ENCODE results near the gene MSN.
"Not testable (repeated sequence)": the region's sequence is repeated elsewhere in the genome, so short reads cannot be mapped to it uniquely, and the experiment has no call there.

MSN gene

GRCh38 chrX:65718538-65718937 is 51.1 kb downstream of the MSN start:
- DNase-seq (ENCODE audit: low spot score) = no peak

GRCh38 chrX:65720381-65720964 is 53.0 kb downstream of the MSN start:
- peak; percentile 17 for DNase-seq (ENCODE audit: low spot score)

- DNase-seq (ENCODE audit: low spot score) = no peak
Observed at GRCh38 chrX:65723706-65724105, 56.3 kb downstream of the MSN start.

- peak; percentile 48 for DNase-seq (ENCODE audit: low spot score)
Observed at GRCh38 chrX:65726715-65727114, 59.3 kb downstream of the MSN start.

GRCh38 chrX:65731684-65732289 is 64.3 kb downstream of the MSN start:
- DNase-seq (ENCODE audit: low spot score) = no peak

- DNase-seq (ENCODE audit: low spot score) = no peak
Observed at GRCh38 chrX:65740909-65741308, 73.5 kb downstream of the MSN start.

GRCh38 chrX:65741823-65742222 is 74.4 kb downstream of the MSN start:
- no peak for DNase-seq (ENCODE audit: low spot score)

GRCh38 chrX:65744965-65745364 is 77.5 kb downstream of the MSN start:
- no peak for DNase-seq (ENCODE audit: low spot score)

- DNase-seq (ENCODE audit: low spot score) = no peak
Observed at GRCh38 chrX:65745427-65745826, 78.0 kb downstream of the MSN start.

GRCh38 chrX:65745992-65746391 is 78.5 kb downstream of the MSN start:
- no peak for DNase-seq (ENCODE audit: low spot score)

- no peak for DNase-seq (ENCODE audit: low spot score)
Observed at GRCh38 chrX:65750674-65751469, 83.4 kb downstream of the MSN start.

- DNase-seq (ENCODE audit: low spot score) = no peak
Observed at GRCh38 chrX:65751519-65751918, 84.1 kb downstream of the MSN start.

GRCh38 chrX:65752294-65752693 is 84.8 kb downstream of the MSN start:
- DNase-seq (ENCODE audit: low spot score) = no peak

- DNase-seq (ENCODE audit: low spot score) = no peak
Observed at GRCh38 chrX:65755786-65756185, 88.3 kb downstream of the MSN start.

- no peak for DNase-seq (ENCODE audit: low spot score)
Observed at GRCh38 chrX:65757943-65758342, 90.5 kb downstream of the MSN start.

GRCh38 chrX:65758505-65758904 is 91.1 kb downstream of the MSN start:
- DNase-seq (ENCODE audit: low spot score) = no peak

GRCh38 chrX:65759525-65759924 is 92.1 kb downstream of the MSN start:
- DNase-seq (ENCODE audit: low spot score) = not testable (repeated sequence)

GRCh38 chrX:65769564-65770292 is 102.3 kb downstream of the MSN start:
- no peak for DNase-seq (ENCODE audit: low spot score)

GRCh38 chrX:65772842-65773241 is 105.4 kb downstream of the MSN start:
- no peak for DNase-seq (ENCODE audit: low spot score)

GRCh38 chrX:65781845-65782244 is 114.4 kb downstream of the MSN start:
- DNase-seq (ENCODE audit: low spot score) = no peak

GRCh38 chrX:65783746-65784145 is 116.3 kb downstream of the MSN start:
- DNase-seq (ENCODE audit: low spot score) = no peak
